Ovary (tissue), 9 donors: ENCODE results near the gene BTBD9. TPM values are rescaled to one million over a fixed set of nuclear protein-coding genes. Genes with fewer than 3 reads are reported as not detected.

ENCODE experiments used
- DNase-seq, 5 donors: peaks; one replicate each; pipeline ENCODE4 v3.0.0-alpha.2; 2019 to 2020
- H3K27ac ChIP-seq, 2 donors: fragments of 200-600 bp; one replicate each; pipeline versions ENCODE4 v1.5.1 to v1.8.0; 2019 to 2022
- H3K27me3 ChIP-seq: fragments of 200-600 bp; one replicate; pipeline ENCODE4 v1.8.0; 2022
- H3K36me3 ChIP-seq: fragments of 200-600 bp; sonication (generic); one replicate; pipeline ENCODE4 v1.5.1; 2019
- H3K4me1 ChIP-seq: one replicate; pipeline ENCODE4 v1.8.1; 2013; ENCODE audit warnings: mild to moderate bottlenecking, moderate library complexity; ENCODE audit not compliant: insufficient read depth
- H3K4me3 ChIP-seq: fragments of 200-600 bp; sonication (generic); one replicate; pipeline ENCODE4 v1.5.1; 2017
- H3K9me3 ChIP-seq, 2 donors: fragments of 200-600 bp in 1 of 2; sonication (generic) in 1 of 2; one replicate each; pipeline versions ENCODE4 v1.5.1 to v1.8.1; 2013 to 2019; ENCODE audit warnings: mild to moderate bottlenecking in 1 of 2, moderate library complexity in 1 of 2
- CTCF ChIP-seq, 3 donors: fragments of 450-650 bp in 2 of 3; fragments of 200-600 bp in 1 of 3; IDR thresholded peaks; one replicate each; pipeline versions ENCODE4 v1.5.1 to v1.8.0; 2016 to 2022; ENCODE audit warnings: antibody characterized with exemption in 3 of 3, mild to moderate bottlenecking in 1 of 3
- EP300 ChIP-seq: sonication (generic); formaldehyde crosslinking; IDR thresholded peaks from one replicate; pipeline ENCODE4 v1.6.1; 2017; ENCODE audit warnings: antibody characterized with exemption
- POLR2A ChIP-seq: fragments of 450-650 bp; IDR thresholded peaks from one replicate; pipeline ENCODE4 v1.6.1; 2017; ENCODE audit warnings: antibody characterized with exemption, mild to moderate bottlenecking, moderate library complexity
- WGBS, 3 donors: extraction: QIAGEN DNeasy Blood & Tissue Kit in 1 of 3; methylation state at CpG; one replicate each; pipeline versions ENCODE4 v1.1.5 to v1.1.7; 2013 to 2017; 5-methylcytosine and 5-hydroxymethylcytosine counted together
- intact Hi-C, 4 donors: fragments of 100-400 bp; cut with DNase I; formaldehyde crosslinking; loops; one replicate each; pipeline versions ENCODE4 v1.11.0 to v1.15.1; 2022 to 2023
- polyA plus RNA-seq, 2 donors: library from polyadenylated mRNA; stranded (reverse); fragments of 200-250 nt in 1 of 2; fragments of 350-450 nt in 1 of 2; fragmentation: Illumina TruSeq in 1 of 2; extraction: RNeasy Lipid Tissue Mini Kit (QIAGEN cat#74804) in 1 of 2; gene quantifications; one replicate each; pipeline ENCODE4 v1.2.3, GENCODE V29; 2013 to 2014
- total RNA-seq, 7 donors: library from RNA; depleted of rRNA in 2 of 7; stranded (reverse); fragments of >200 nt in 2 of 7; fragmentation: NEBNext Ultra II Directional in 3 of 7; extraction: Animal tissue kit (Norgen Biotek cat#: 25700) in 3 of 7; gene quantifications; one replicate each; pipeline versions ENCODE4 v1.1.0 to v1.2.4, GENCODE V29; 2016 to 2023
- donor health status: DM: no; HTN: no; CAD: no; lungs with moderate emphysema.
- donor health status: DM: no; HTN: no; CAD: no.
- donor health status: Bipolar disorder and iron deficiency.
- donor health status: DM: yes; HTN: yes; CAD: no.
- donor health status: DM: no; HTN: no; CAD: no.
- donor health status: DM: yes; HTN: yes; CAD: no.

The BTBD9 gene
- total and polyA plus RNA-seq, 9 donors, result 7.2 to 28.8 (median 21.0) TPM

- Histone ChIP-seq H3K27ac (no peak overlapping the region), H3K9me3 (no peaks in the 10 kb centered on the region), H3K36me3 (no peaks in the 10 kb centered on the region), H3K27me3 (no peaks in the 10 kb centered on the region), H3K4me1 (no peaks in the 10 kb centered on the region), H3K4me3 (no peak overlapping the region)
- intact Hi-C loops, result no loop called here
- DNase-seq, result no peak
- TF ChIP-seq CTCF (IDR thresholded peaks at IDR 0.05) (no peak), EP300 (no peak), POLR2A (no peak)
- WGBS, 3 donors, result 81 to 88% (median 83%) methylated on average over 16 of the region's 16 CpGs
Observed at GRCh38 chr6:38153798-38154345, 485.9 kb downstream of the BTBD9 start.

- WGBS, 3 donors, result 77 to 85% (median 80%) methylated on average over 23 of the region's 23 CpGs
- TF ChIP-seq CTCF (IDR thresholded peaks at IDR 0.05), result no peak
- no peak for TF ChIP-seq POLR2A
- no peak for TF ChIP-seq EP300
- H3K27ac ChIP-seq, result no peak overlapping the region
- no peaks in the 10 kb centered on the region for H3K9me3 ChIP-seq
- H3K4me1 ChIP-seq, result no peaks in the 10 kb centered on the region
- no peaks in the 10 kb centered on the region for H3K36me3 ChIP-seq
- H3K27me3 ChIP-seq, result no peaks in the 10 kb centered on the region
- no peak overlapping the region for H3K4me3 ChIP-seq
- no peak for DNase-seq
- intact Hi-C loops, result no loop called here
Observed at GRCh38 chr6:38153076-38153797, 486.5 kb downstream of the BTBD9 start.

- no peak for DNase-seq
- Histone ChIP-seq H3K4me1 (no peaks in the 10 kb centered on the region), H3K27ac (no peak overlapping the region), H3K36me3 (no peaks in the 10 kb centered on the region), H3K27me3 (no peaks in the 10 kb centered on the region), H3K9me3 (no peaks in the 10 kb centered on the region), H3K4me3 (no peak overlapping the region)
- TF ChIP-seq EP300, result no peak
- TF ChIP-seq POLR2A, result no peak
- TF ChIP-seq CTCF (IDR thresholded peaks at IDR 0.05), result no peak
- intact Hi-C loops, result no loop called here
- WGBS, 3 donors, result 75 to 86% (median 83%) methylated on average over 8 of the region's 8 CpGs
Observed at GRCh38 chr6:38152620-38153019, 487.1 kb downstream of the BTBD9 start.

GRCh38 chr6:38151580-38152500 lies 487.9 kb downstream of the BTBD9 start:
- intact Hi-C loops, result no loop called here
- TF ChIP-seq CTCF (IDR thresholded peaks at IDR 0.05), result no peak
- TF ChIP-seq POLR2A, result no peak
- TF ChIP-seq EP300, result no peak
- WGBS, 3 donors, result 93 to 96% (median 94%) methylated on average over 22 of the region's 22 CpGs

More at GRCh38 chr6:38151580-38152500, 487.9 kb downstream of the BTBD9 start:
- H3K9me3 ChIP-seq, result no peaks in the 10 kb centered on the region
- H3K27me3 ChIP-seq, result no peaks in the 10 kb centered on the region
- no peak overlapping the region for H3K4me3 ChIP-seq
- no peaks in the 10 kb centered on the region for H3K36me3 ChIP-seq
- DNase-seq, result no peak
- H3K4me1 ChIP-seq, result no peaks in the 10 kb centered on the region
- no peak overlapping the region for H3K27ac ChIP-seq
